Glutamatergic neuron (in vitro differentiated cells): Measurements from ENCODE around the gene CA9. TPM values are rescaled to one million over a fixed set of nuclear protein-coding genes. Genes with fewer than 3 reads are reported as not detected.

ENCODE experiments used
- DNase-seq: peaks from one replicate; pipeline ENCODE4 v3.0.0; 2022
- H3K27ac Mint-ChIP-seq: one replicate; pipeline ENCODE4 v1.8.0; 2020; ENCODE audit warnings: mild to moderate bottlenecking, mixed read lengths, inconsistent platforms; ENCODE audit not compliant: unreplicated experiment
- H3K27me3 Mint-ChIP-seq: one replicate; pipeline ENCODE4 v1.8.0; 2020; ENCODE audit warnings: mild to moderate bottlenecking, moderate library complexity, mixed read lengths, inconsistent platforms; ENCODE audit not compliant: unreplicated experiment
- H3K36me3 Mint-ChIP-seq: one replicate; pipeline ENCODE4 v1.8.0; 2020; ENCODE audit warnings: mild to moderate bottlenecking, mixed read lengths, inconsistent platforms; ENCODE audit not compliant: unreplicated experiment
- H3K4me1 Mint-ChIP-seq: one replicate; pipeline ENCODE4 v1.8.0; 2020; ENCODE audit warnings: mild to moderate bottlenecking, low read depth, mixed read lengths, inconsistent platforms; ENCODE audit not compliant: unreplicated experiment
- H3K4me3 Mint-ChIP-seq: one replicate; pipeline ENCODE4 v1.8.0; 2020; ENCODE audit warnings: mild to moderate bottlenecking, mixed read lengths, inconsistent platforms; ENCODE audit not compliant: unreplicated experiment
- H3K9me3 Mint-ChIP-seq: one replicate; pipeline ENCODE4 v1.8.0; 2020; ENCODE audit warnings: mild to moderate bottlenecking, moderate library complexity, mixed read lengths, inconsistent platforms; ENCODE audit not compliant: unreplicated experiment
- CTCF ChIP-seq: fragments of 200-600 bp; sonication (generic); IDR thresholded peaks from one replicate; pipeline ENCODE4 v1.5.0; 2021; ENCODE audit not compliant: partially characterized antibody, unreplicated experiment
- total RNA-seq: library from RNA; stranded (reverse); fragmentation: NEBNext Ultra II Directional; extraction: Animal tissue kit (Norgen Biotek cat#: 25700); gene quantifications from one replicate; pipeline ENCODE4 v1.2.1, GENCODE V29; 2021; ENCODE audit not compliant: unreplicated experiment

CA9 gene
- total RNA-seq, 1 donor from 2014 or later = not detected

- H3K4me1 Mint-ChIP-seq = peaks cover 3% of the 10 kb centered on the region
- peak; percentile 67 for DNase-seq
- H3K27me3 Mint-ChIP-seq = peaks cover 4% of the 10 kb centered on the region
- H3K4me3 Mint-ChIP-seq = no peak overlapping the region
- no peak overlapping the region for H3K27ac Mint-ChIP-seq
- H3K9me3 Mint-ChIP-seq = peaks cover 3% of the 10 kb centered on the region
- TF ChIP-seq CTCF = peak; percentile 85
- no peaks in the 10 kb centered on the region for H3K36me3 Mint-ChIP-seq
These were observed 22.9 kb downstream of the CA9 start for GRCh38 chr9:35696520-35697215.

GRCh38 chr9:35697486-35697885, 23.8 kb downstream of the CA9 start:
- DNase-seq = no peak
- Mint-ChIP-seq H3K27me3 (peaks cover 2% of the 10 kb centered on the region), H3K36me3 (no peaks in the 10 kb centered on the region), H3K4me1 (no peaks in the 10 kb centered on the region), H3K4me3 (peak overlapping the region; percentile 34), H3K9me3 (no peaks in the 10 kb centered on the region), H3K27ac (no peak overlapping the region)
- no peak for TF ChIP-seq CTCF

GRCh38 chr9:35698231-35698630, 24.5 kb downstream of the CA9 start:
- no peak overlapping the region for H3K27ac Mint-ChIP-seq
- no peak overlapping the region for H3K4me3 Mint-ChIP-seq
- no peaks in the 10 kb centered on the region for H3K4me1 Mint-ChIP-seq
- TF ChIP-seq CTCF = no peak
- H3K27me3 Mint-ChIP-seq = peaks cover 2% of the 10 kb centered on the region
- no peak for DNase-seq
- H3K36me3 Mint-ChIP-seq = no peaks in the 10 kb centered on the region
- H3K9me3 Mint-ChIP-seq = no peaks in the 10 kb centered on the region

GRCh38 chr9:35700031-35700430, 26.3 kb downstream of the CA9 start:
- H3K9me3 Mint-ChIP-seq = no peaks in the 10 kb centered on the region
- peaks cover 2% of the 10 kb centered on the region for H3K27me3 Mint-ChIP-seq
- H3K4me3 Mint-ChIP-seq = no peak overlapping the region
- no peak for TF ChIP-seq CTCF
- no peak overlapping the region for H3K27ac Mint-ChIP-seq
- H3K36me3 Mint-ChIP-seq = no peaks in the 10 kb centered on the region
- H3K4me1 Mint-ChIP-seq = no peaks in the 10 kb centered on the region
- DNase-seq = no peak

- H3K9me3 Mint-ChIP-seq = no peaks in the 10 kb centered on the region
- no peak overlapping the region for H3K4me3 Mint-ChIP-seq
- H3K36me3 Mint-ChIP-seq = no peaks in the 10 kb centered on the region
- no peak overlapping the region for H3K27ac Mint-ChIP-seq
- H3K27me3 Mint-ChIP-seq = peaks cover 2% of the 10 kb centered on the region
- no peak for DNase-seq
- H3K4me1 Mint-ChIP-seq = no peaks in the 10 kb centered on the region
- no peak for TF ChIP-seq CTCF
These were observed 27.2 kb downstream of the CA9 start for GRCh38 chr9:35700942-35701341.
